Measurements from ENCODE around the gene COX6B1. TPM values are rescaled to one million over a fixed set of nuclear protein-coding genes. Genes with fewer than 3 reads are reported as not detected.
A peak's percentile ranks its signal among the peaks of the same experiment; 100 is the strongest.

The COX6B1 gene
- total and polyA plus RNA-seq, 10 donors = 208 to 837 (median 529) TPM

GRCh38 chr19:35669974-35670373, 21.9 kb downstream of the COX6B1 start:
- peaks cover 0 to 49% (median 19%) of the 10 kb centered on the region in 7 donors for H3K27me3 ChIP-seq (replicated peaks in 1 of 7)
- no peak for TF ChIP-seq POLR2A (IDR thresholded peaks at IDR 0.05)
- no peak for TF ChIP-seq CTCF (IDR thresholded peaks at IDR 0.05 in 8 of 11, conservative IDR thresholded peaks at IDR 0.05 in 3 of 11)
- no peak for TF ChIP-seq POLR2AphosphoS5 (IDR thresholded peaks at IDR 0.05)
- intact Hi-C loops (cut with DNase I; ENCODE audit: low total_unique reads) = no loop called here
- no peaks in the 10 kb centered on the region for H3K9me3 ChIP-seq
- H3K27ac ChIP-seq = no peak overlapping the region
- no peak overlapping the region for H3K4me3 ChIP-seq
- peaks cover 0 to 12% (median 1%) of the 10 kb centered on the region in 6 donors for H3K36me3 ChIP-seq
- DNase-seq = no peak
- peaks cover 0 to 13% (median 9%) of the 10 kb centered on the region in 6 donors for H3K4me1 ChIP-seq
- 56 to 70% (median 58%) methylated on average over 4 of the region's 4 CpGs for WGBS, 5 donors

- WGBS, 5 donors = 72 to 95% (median 77%) methylated on average over 1 of the region's 1 CpG
- DNase-seq = no peak
- TF ChIP-seq CTCF (IDR thresholded peaks at IDR 0.05 in 8 of 11, conservative IDR thresholded peaks at IDR 0.05 in 3 of 11) (no peak), POLR2AphosphoS5 (IDR thresholded peaks at IDR 0.05) (no peak), POLR2A (IDR thresholded peaks at IDR 0.05) (no peak)
- H3K27ac ChIP-seq = no peak overlapping the region
- peaks cover 0 to 56% (median 19%) of the 10 kb centered on the region in 7 donors for H3K27me3 ChIP-seq (replicated peaks in 1 of 7)
- no peak overlapping the region for H3K4me3 ChIP-seq
- intact Hi-C loops (cut with DNase I; ENCODE audit: low total_unique reads) = no loop called here
- no peaks in the 10 kb centered on the region for H3K9me3 ChIP-seq
- peaks cover 0 to 13% (median 9%) of the 10 kb centered on the region in 6 donors for H3K4me1 ChIP-seq
- H3K36me3 ChIP-seq = peaks cover 0 to 5% (median 0%) of the 10 kb centered on the region in 6 donors
Measured at GRCh38 chr19:35670686-35671085, 22.6 kb downstream of the COX6B1 start.

- H3K36me3 ChIP-seq = no peaks in the 10 kb centered on the region
- intact Hi-C loops (cut with DNase I; ENCODE audit: low total_unique reads) = no loop called here
- no peak for TF ChIP-seq POLR2AphosphoS5 (IDR thresholded peaks at IDR 0.05)
- TF ChIP-seq POLR2A (IDR thresholded peaks at IDR 0.05) = no peak
- TF ChIP-seq CTCF (IDR thresholded peaks at IDR 0.05 in 8 of 11, conservative IDR thresholded peaks at IDR 0.05 in 3 of 11) = no peak
- 33 to 56% (median 49%) methylated on average over 3 of the region's 3 CpGs for WGBS, 5 donors
- H3K4me3 ChIP-seq = no peak overlapping the region
- no peaks in the 10 kb centered on the region for H3K9me3 ChIP-seq
- DNase-seq = no peak
- H3K27me3 ChIP-seq (replicated peaks in 1 of 7) = peaks cover 0 to 61% (median 21%) of the 10 kb centered on the region in 7 donors
- peaks cover 0 to 13% (median 9%) of the 10 kb centered on the region in 6 donors for H3K4me1 ChIP-seq
- no peak overlapping the region for H3K27ac ChIP-seq
Measured at GRCh38 chr19:35671818-35672217, 23.7 kb downstream of the COX6B1 start.

- Histone ChIP-seq H3K9me3 (no peaks in the 10 kb centered on the region), H3K36me3 (no peaks in the 10 kb centered on the region), H3K27me3 (replicated peaks in 1 of 7) (peaks cover 0 to 67% (median 21%) of the 10 kb centered on the region in 7 donors), H3K27ac (peak overlapping the region in 1 of 8 donors; percentile 36), H3K4me3 (peak overlapping the region in 6 of 8 donors; percentile 17 to 69 (median 36)), H3K4me1 (peaks cover 0 to 13% (median 9%) of the 10 kb centered on the region in 6 donors)
- 4 to 10% (median 6%) methylated on average over 26 to 39 of the region's 39 CpGs for WGBS, 5 donors
- intact Hi-C loops (cut with DNase I; ENCODE audit: low total_unique reads) = no loop called here
- DNase-seq = peak; percentile 77
- TF ChIP-seq POLR2AphosphoS5 (IDR thresholded peaks at IDR 0.05) = no peak
- TF ChIP-seq POLR2A (IDR thresholded peaks at IDR 0.05) = no peak
Measured at GRCh38 chr19:35673121-35673804, 25.1 kb downstream of the COX6B1 start.

Data from spleen (tissue), 11 donors.